K562 (cell line): Measurements from ENCODE around the gene TAF3. TPM values are rescaled to one million over a fixed set of nuclear protein-coding genes. Genes with fewer than 3 reads are reported as not detected.

Experiments used
- ATAC-seq: fragments of 200-7000 bp; cut with Tn5 transposase; 3 replicates; pipeline ENCODE4 v1.9.1; 2020; ENCODE audit warnings: moderate library complexity
- BruUV-seq: library from RNA; stranded (reverse); fragments of 400-500 nt; replicated peaks from 2 replicates; lab custom pipeline; 2021; lab: Mats Ljungman, UMichigan
- CTCF ChIA-PET: fragments of 300-600 bp; formaldehyde crosslinking; extraction: SDS; loops from one replicate; lab custom pipeline; 2021; ENCODE audit warnings: low intra/inter-chr PET ratio; lab: Yijun Ruan, JAX
- POLR2A ChIA-PET: fragments of 300-600, 350-650 bp; sonication (Branson Sonifier 250); formaldehyde crosslinking; extraction: SDS; loops from one replicate; lab custom pipeline; 2021; ENCODE audit warnings: antibody characterized with exemption, inconsistent platforms; lab: Yijun Ruan, JAX
- DNase-seq, 4 experiments: peaks; one replicate each; pipeline versions ENCODE4 v3.0.0 to v3.0.0-alpha.2; 2011 to 2018; ENCODE audit warnings: low spot score in 3 of 4, mixed read lengths in 3 of 4; ENCODE audit errors: extremely low read depth in 1 of 4
- FAIRE-seq: peaks from 2 replicates; lab custom pipeline; 2011; peaks lifted over from hg19 to GRCh38; lab: Jason Lieb, UNC
- H2AFZ ChIP-seq: 2 replicates; pipeline ENCODE4 v1.6.0; 2011; ENCODE audit warnings: low read depth, low read length, control low read depth, inconsistent platforms
- H3K27ac ChIP-seq: fragments of 200-600 bp; 3 replicates; pipeline ENCODE4 v1.8.0; 2011; ENCODE audit warnings: low read depth, mild to moderate bottlenecking, control low read depth, inconsistent platforms, low read length, moderate library complexity, mixed read lengths; ENCODE audit errors: extremely low read depth
- H3K27me3 ChIP-seq, 2 experiments: fragments of 300-600 bp in 1 of 2; 2 replicates in 1 of 2; 3 replicates in 1 of 2; pipeline versions ENCODE4 v1.6.0 to v1.8.0; 2011; ENCODE audit warnings: inconsistent platforms in 2 of 2, low read length in 2 of 2, mild to moderate bottlenecking in 1 of 2, mixed read lengths in 1 of 2, moderate library complexity in 1 of 2; ENCODE audit not compliant: control insufficient read depth in 2 of 2, insufficient read depth in 2 of 2
- H3K36me3 ChIP-seq: fragments of 300-600 bp; 3 replicates; pipeline ENCODE4 v1.8.0; 2011; ENCODE audit warnings: mild to moderate bottlenecking, low read length, inconsistent platforms; ENCODE audit not compliant: control insufficient read depth, insufficient read depth
- H3K4me1 ChIP-seq, 2 experiments: fragments of 200-600 bp in 1 of 2; replicated peaks in 1 of 2; 2 replicates in 1 of 2; 3 replicates in 1 of 2; pipeline versions ENCODE4 v1.5.1 to v1.8.0; 2011; ENCODE audit warnings: inconsistent platforms in 2 of 2, low read length in 2 of 2, mild to moderate bottlenecking in 1 of 2, mixed read lengths in 1 of 2, moderate library complexity in 1 of 2; ENCODE audit not compliant: control insufficient read depth in 2 of 2, insufficient read depth in 2 of 2
- H3K4me2 ChIP-seq: 2 replicates; pipeline ENCODE4 v1.6.1; 2011; ENCODE audit warnings: low read length, control low read depth, inconsistent platforms, mixed read lengths; ENCODE audit not compliant: insufficient read depth
- H3K4me3 ChIP-seq: fragments of 200-600 bp; sonication (generic), shearing (Covaris generic); 2 replicates; pipeline ENCODE4 v1.5.1; 2016; ENCODE audit warnings: control low read depth, inconsistent platforms
- H3K79me2 ChIP-seq: fragments of 200-600 bp; 3 replicates; pipeline ENCODE4 v1.8.0; 2011; ENCODE audit warnings: low read length, inconsistent platforms; ENCODE audit not compliant: control insufficient read depth, insufficient read depth
- H3K9ac ChIP-seq, 2 experiments: 2 replicates each; pipeline versions ENCODE4 v1.6.0 to v1.6.1; 2011; ENCODE audit warnings: low read depth in 2 of 2, low read length in 2 of 2, control low read depth in 1 of 2, inconsistent platforms in 1 of 2, mild to moderate bottlenecking in 1 of 2, mixed read lengths in 1 of 2; ENCODE audit not compliant: insufficient read depth in 1 of 2
- H3K9me1 ChIP-seq: one replicate; pipeline ENCODE4 v1.6.0; 2011; ENCODE audit warnings: inconsistent platforms, mild to moderate bottlenecking, low read length, moderate library complexity; ENCODE audit not compliant: control insufficient read depth, insufficient read depth
- H3K9me3 ChIP-seq: replicated peaks from 2 replicates; pipeline ENCODE4 v1.5.1; 2011; ENCODE audit warnings: low read depth, low read length, inconsistent platforms; ENCODE audit not compliant: control insufficient read depth, insufficient read depth
- H4K20me1 ChIP-seq: replicated peaks from 2 replicates; pipeline ENCODE4 v1.6.1; 2011; ENCODE audit warnings: low read length, inconsistent platforms, mixed read lengths; ENCODE audit not compliant: control insufficient read depth, insufficient read depth
- EGR1 ChIP-seq: fragments of 450-650 bp; conservative IDR thresholded peaks from 2 replicates; pipeline ENCODE4 v1.6.1; 2017; ENCODE audit warnings: mild to moderate bottlenecking
- FOXA1 ChIP-seq: fragments of 450-650 bp; IDR thresholded peaks from 2 replicates; pipeline ENCODE4 v1.6.1; 2016; ENCODE audit warnings: mild to moderate bottlenecking, borderline replicate concordance
- FOXJ3 ChIP-seq: sonication (generic); formaldehyde crosslinking; IDR thresholded peaks from 2 replicates; pipeline ENCODE4 v1.4.0; 2020; ENCODE audit warnings: mild to moderate bottlenecking, missing genetic modification reagents
- HDAC6 ChIP-seq: IDR thresholded peaks from 2 replicates; pipeline ENCODE4 v1.6.1; 2012; ENCODE audit warnings: low read depth, mild to moderate bottlenecking, control low read depth, inconsistent platforms, low read length, moderate library complexity
- HSF4 ChIP-seq: fragments of 250-450 bp; sonication (Bioruptor Pico); IDR thresholded peaks from 2 replicates; pipeline ENCODE4 v2.1.2; 2022; ENCODE audit warnings: mild to moderate bottlenecking, moderate library complexity, borderline replicate concordance
- NONO ChIP-seq, 2 experiments: fragments of 200-400 bp in 1 of 2; fragments of 450-650 bp in 1 of 2; formaldehyde crosslinking in 1 of 2; IDR thresholded peaks; 2 replicates each; pipeline ENCODE4 v1.6.1; 2017; ENCODE audit warnings: low read depth in 2 of 2, mild to moderate bottlenecking in 2 of 2, moderate library complexity in 2 of 2, low read length in 1 of 2
- NR2F6 ChIP-seq: fragments of 450-650 bp; formaldehyde crosslinking; IDR thresholded peaks from 2 replicates; pipeline ENCODE4 v1.4.0; 2020; ENCODE audit warnings: mild to moderate bottlenecking
- RBM34 ChIP-seq: fragments of 200-400 bp; formaldehyde crosslinking; IDR thresholded peaks from 2 replicates; pipeline ENCODE4 v1.6.1; 2018; ENCODE audit warnings: low read length, borderline replicate concordance; ENCODE audit not compliant: insufficient read depth
- TEAD1 ChIP-seq, 2 experiments: fragments of 450-650 bp in 1 of 2; sonication (generic) in 1 of 2; formaldehyde crosslinking; IDR thresholded peaks; 2 replicates each; pipeline versions ENCODE4 v1.4.0 to v1.8.0; 2020 to 2022; ENCODE audit warnings: mild to moderate bottlenecking in 2 of 2, missing genetic modification reagents in 1 of 2
- U2AF1 ChIP-seq: fragments of 200-400 bp; formaldehyde crosslinking; optimal IDR thresholded peaks from 2 replicates; pipeline ENCODE3; 2017; ENCODE audit warnings: mild to moderate bottlenecking, low read depth, low read length, moderate library complexity
- WGBS: fragments of 100-300 bp; shearing (Covaris generic); methylation state at CpG from one replicate; pipeline ENCODE4 v1.1.6; 2016; ENCODE audit warnings: low coverage, mixed read lengths; ENCODE audit not compliant: insufficient coverage; ENCODE audit errors: missing lambda C conversion rate; 5-methylcytosine and 5-hydroxymethylcytosine counted together
- in situ Hi-C: fragments of 300-500 bp; cut with MboI; formaldehyde crosslinking; loops from 4 replicates; pipeline ENCODE4 v1.15.0; 2018; ENCODE audit warnings: inconsistent platforms, mixed read lengths
- intact Hi-C: fragments of 100-400 bp; cut with micrococcal nuclease; formaldehyde crosslinking; loops from 2 replicates; pipeline ENCODE4 v1.14.2; 2022
- polyA plus RNA-seq, 8 experiments: library from polyadenylated mRNA; depleted of rRNA in 4 of 8; stranded (reverse) in 5 of 8; unstranded in 3 of 8; fragments of >200 nt; fragmentation: Nextera tagmentation in 2 of 8; fragmentation: Illumina TruSeq in 1 of 8; extraction: Ambion mirVana in 2 of 8; extraction: Trizol in 1 of 8; gene quantifications; 2 replicates each; pipeline versions ENCODE4 v1.2.1 to v1.2.3, GENCODE V29; 2011 to 2014; ENCODE audit warnings: inconsistent platforms in 1 of 8, missing spikeins in 1 of 8
- total RNA-seq, 7 experiments: library from RNA; depleted of rRNA in 6 of 7; stranded (reverse); fragments of >200 nt in 6 of 7; fragmentation: Illumina TruSeq in 2 of 7; extraction: Trizol in 2 of 7; gene quantifications; 2 replicates each; pipeline versions ENCODE4 v1.2.1 to v1.2.3, GENCODE V29; 2011 to 2021; ENCODE audit warnings: low replicate concordance in 1 of 7
- TF ChIP-seq, protein P1 (sequence below), 2 experiments: fragments of 450-650 bp; IDR thresholded peaks; 2 replicates each; pipeline ENCODE4 v1.6.1; 2016
- TF ChIP-seq, protein P2 (sequence below): sonication (generic); formaldehyde crosslinking; IDR thresholded peaks from 2 replicates; pipeline ENCODE4 v1.8.0; 2022; ENCODE audit warnings: mild to moderate bottlenecking, low read depth, missing genetic modification reagents
- TF ChIP-seq, protein P3 (sequence below): fragments of 450-650 bp; IDR thresholded peaks from 2 replicates; pipeline ENCODE4 v1.6.1; 2018; ENCODE audit not compliant: partially characterized antibody

Gene TAF3
- total and polyA plus RNA-seq, 9 of the 15 experiments (the other 6 are each of a cell fraction or from before 2014, with no cell fraction given): 1.5 to 9.9 (median 4.1) TPM

DNA sequence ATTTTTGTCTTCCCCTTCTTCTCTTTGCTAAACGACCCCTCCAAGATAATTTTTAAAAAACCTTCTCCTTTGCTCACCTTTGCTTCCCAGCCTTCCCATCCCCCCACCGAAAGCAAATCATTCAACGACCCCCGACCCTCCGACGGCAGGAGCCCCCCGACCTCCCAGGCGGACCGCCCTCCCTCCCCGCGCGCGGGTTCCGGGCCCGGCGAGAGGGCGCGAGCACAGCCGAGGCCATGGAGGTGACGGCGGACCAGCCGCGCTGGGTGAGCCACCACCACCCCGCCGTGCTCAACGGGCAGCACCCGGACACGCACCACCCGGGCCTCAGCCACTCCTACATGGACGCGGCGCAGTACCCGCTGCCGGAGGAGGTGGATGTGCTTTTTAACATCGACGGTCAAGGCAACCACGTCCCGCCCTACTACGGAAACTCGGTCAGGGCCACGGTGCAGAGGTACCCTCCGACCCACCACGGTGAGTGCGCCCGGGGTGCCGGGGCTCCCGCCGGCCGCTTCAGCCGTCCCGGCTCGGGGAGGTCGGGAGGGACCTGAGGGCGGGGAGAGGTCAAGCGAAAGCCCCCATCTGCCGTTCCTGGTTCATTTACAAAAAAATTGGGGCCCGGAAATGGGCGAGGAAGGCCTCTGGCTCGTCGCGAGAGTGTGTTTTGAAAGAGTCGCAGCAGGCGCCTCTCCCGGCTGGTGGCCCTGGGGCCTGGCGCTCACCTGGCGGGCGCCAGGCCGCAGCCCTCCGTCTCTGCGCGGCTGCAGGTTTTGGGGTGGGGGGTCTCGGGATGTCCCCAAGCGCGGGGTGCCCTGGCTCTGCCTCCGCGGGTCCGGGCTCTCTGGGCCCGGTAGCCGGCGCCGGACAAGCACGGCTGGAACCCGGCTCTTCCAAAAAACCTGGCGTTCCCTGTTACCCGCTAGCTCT lies 237.4 kb downstream of the TAF3 start (continued):
- TF ChIP-seq HSF4 (CRISPR knock-in tag) (no peak), FOXA1 (no peak), RBM34 (no peak)
- TF ChIP-seq, protein P1, sequence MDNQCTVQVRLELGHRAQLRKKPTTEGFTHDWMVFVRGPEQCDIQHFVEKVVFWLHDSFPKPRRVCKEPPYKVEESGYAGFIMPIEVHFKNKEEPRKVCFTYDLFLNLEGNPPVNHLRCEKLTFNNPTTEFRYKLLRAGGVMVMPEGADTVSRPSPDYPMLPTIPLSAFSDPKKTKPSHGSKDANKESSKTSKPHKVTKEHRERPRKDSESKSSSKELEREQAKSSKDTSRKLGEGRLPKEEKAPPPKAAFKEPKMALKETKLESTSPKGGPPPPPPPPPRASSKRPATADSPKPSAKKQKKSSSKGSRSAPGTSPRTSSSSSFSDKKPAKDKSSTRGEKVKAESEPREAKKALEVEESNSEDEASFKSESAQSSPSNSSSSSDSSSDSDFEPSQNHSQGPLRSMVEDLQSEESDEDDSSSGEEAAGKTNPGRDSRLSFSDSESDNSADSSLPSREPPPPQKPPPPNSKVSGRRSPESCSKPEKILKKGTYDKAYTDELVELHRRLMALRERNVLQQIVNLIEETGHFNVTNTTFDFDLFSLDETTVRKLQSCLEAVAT (IDR thresholded peaks at IDR 0.05): no peak
- TF ChIP-seq, protein P2, sequence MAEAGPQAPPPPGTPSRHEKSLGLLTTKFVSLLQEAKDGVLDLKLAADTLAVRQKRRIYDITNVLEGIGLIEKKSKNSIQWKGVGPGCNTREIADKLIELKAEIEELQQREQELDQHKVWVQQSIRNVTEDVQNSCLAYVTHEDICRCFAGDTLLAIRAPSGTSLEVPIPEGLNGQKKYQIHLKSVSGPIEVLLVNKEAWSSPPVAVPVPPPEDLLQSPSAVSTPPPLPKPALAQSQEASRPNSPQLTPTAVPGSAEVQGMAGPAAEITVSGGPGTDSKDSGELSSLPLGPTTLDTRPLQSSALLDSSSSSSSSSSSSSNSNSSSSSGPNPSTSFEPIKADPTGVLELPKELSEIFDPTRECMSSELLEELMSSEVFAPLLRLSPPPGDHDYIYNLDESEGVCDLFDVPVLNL (CRISPR knock-in tag): no peak

DNA sequence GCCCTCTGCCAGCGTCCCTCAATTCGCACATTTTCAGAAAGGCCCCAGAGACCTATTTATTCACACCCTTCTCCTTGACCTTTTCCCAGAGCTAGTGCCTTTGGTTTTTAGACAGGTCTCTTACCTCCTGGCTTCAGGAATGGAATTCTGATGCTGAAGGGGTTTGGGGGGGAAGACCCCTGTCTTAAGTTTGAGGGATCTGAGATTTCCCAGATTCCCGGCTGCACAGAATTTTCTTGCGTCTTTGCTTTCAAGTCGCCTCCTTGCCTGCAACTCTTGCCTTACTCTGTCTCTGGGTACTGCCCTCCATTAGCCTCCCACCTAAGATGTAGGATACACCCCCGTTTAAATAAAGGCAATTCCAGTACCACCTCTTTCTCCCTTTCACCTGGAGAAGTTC lies 238.1 kb downstream of the TAF3 start:
- Histone ChIP-seq H3K9me3 (0 out of 2 replicates have a peak, but pooled peaks cover 2% of the 10 kb centered on the region), H3K27ac (no peak overlapping the region), H3K9ac (no peak overlapping the region), H3K4me3 (no peak overlapping the region), H2AFZ (no peak overlapping the region), H3K27me3 (peaks cover 26 to 52% of the 10 kb centered on the region in 2 experiments), H3K9me1 (no peaks in the 10 kb centered on the region), H4K20me1 (no peaks in the 10 kb centered on the region), H3K4me1 (peaks cover 0 to 16% of the 10 kb centered on the region in 2 experiments; a peak in 3 of 5 replicates), H3K79me2 (no peaks in the 10 kb centered on the region), H3K4me2 (no peak overlapping the region), H3K36me3 (no peaks in the 10 kb centered on the region)
- FAIRE-seq (no peak), DNase-seq (no peak), ATAC-seq (no peak)
- ChIA-PET CTCF (no interaction called here), POLR2A (interaction anchor here (0.9 kb wide), 1 partner anchor 15 kb away, joined by 3 read pairs; no protein-coding TSS in a partner anchor)
- in situ Hi-C loops: no loop called here
- BruUV-seq: no TSS peak
- 57% methylated on average over 3 of the region's 6 CpGs for WGBS
- intact Hi-C loops: no loop called here
- TF ChIP-seq EGR1 (no peak), FOXJ3 (no peak), HDAC6 (no peak), NR2F6 (CRISPR knock-in tag) (no peak), U2AF1 (no peak), HSF4 (CRISPR knock-in tag) (no peak), NONO (IDR thresholded peaks at IDR 0.05; ENCODE audit: low read depth in 2 of 2, low read length in 1 of 2) (no peak), TEAD1 (CRISPR knock-in tag; IDR thresholded peaks at IDR 0.05) (no peak)
- TF ChIP-seq, protein P3, sequence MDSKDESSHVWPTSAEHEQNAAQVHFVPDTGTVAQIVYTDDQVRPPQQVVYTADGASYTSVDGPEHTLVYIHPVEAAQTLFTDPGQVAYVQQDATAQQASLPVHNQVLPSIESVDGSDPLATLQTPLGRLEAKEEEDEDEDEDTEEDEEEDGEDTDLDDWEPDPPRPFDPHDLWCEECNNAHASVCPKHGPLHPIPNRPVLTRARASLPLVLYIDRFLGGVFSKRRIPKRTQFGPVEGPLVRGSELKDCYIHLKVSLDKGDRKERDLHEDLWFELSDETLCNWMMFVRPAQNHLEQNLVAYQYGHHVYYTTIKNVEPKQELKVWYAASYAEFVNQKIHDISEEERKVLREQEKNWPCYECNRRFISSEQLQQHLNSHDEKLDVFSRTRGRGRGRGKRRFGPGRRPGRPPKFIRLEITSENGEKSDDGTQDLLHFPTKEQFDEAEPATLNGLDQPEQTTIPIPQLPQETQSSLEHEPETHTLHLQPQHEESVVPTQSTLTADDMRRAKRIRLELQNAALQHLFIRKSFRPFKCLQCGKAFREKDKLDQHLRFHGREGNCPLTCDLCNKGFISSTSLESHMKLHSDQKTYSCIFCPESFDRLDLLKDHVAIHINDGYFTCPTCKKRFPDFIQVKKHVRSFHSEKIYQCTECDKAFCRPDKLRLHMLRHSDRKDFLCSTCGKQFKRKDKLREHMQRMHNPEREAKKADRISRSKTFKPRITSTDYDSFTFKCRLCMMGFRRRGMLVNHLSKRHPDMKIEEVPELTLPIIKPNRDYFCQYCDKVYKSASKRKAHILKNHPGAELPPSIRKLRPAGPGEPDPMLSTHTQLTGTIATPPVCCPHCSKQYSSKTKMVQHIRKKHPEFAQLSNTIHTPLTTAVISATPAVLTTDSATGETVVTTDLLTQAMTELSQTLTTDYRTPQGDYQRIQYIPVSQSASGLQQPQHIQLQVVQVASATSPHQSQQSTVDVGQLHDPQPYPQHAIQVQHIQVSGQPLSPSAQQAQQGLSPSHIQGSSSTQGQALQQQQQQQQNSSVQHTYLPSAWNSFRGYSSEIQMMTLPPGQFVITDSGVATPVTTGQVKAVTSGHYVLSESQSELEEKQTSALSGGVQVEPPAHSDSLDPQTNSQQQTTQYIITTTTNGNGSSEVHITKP: no peak
